ENCODE results near the gene THSD8. TPM values are rescaled to one million over a fixed set of nuclear protein-coding genes. Genes with fewer than 3 reads are reported as not detected.
"Not testable (repeated sequence)": the region's sequence is repeated elsewhere in the genome, so short reads cannot be mapped to it uniquely, and the experiment has no call there.

THSD8 gene
- total and polyA plus RNA-seq, 3 donors from 2014 or later: 3.0 to 27.9 (median 14.0) TPM

- no peak for DNase-seq
- no peak for TF ChIP-seq POLR2A (IDR thresholded peaks at IDR 0.05)
- TF ChIP-seq CTCF (IDR thresholded peaks at IDR 0.05): no peak
- H3K27me3 ChIP-seq: no peaks in the 10 kb centered on the region
- intact Hi-C loops (cut with DNase I; ENCODE audit: low total_unique reads): loop anchor here (10.0 kb wide), 1 partner anchor 60 kb away; the partner anchor contains the start of genes GET3 and TRIR
- no peaks in the 10 kb centered on the region for H3K9me3 ChIP-seq
- peaks cover 16% of the 10 kb centered on the region for H3K4me1 ChIP-seq
- no peaks in the 10 kb centered on the region for H3K36me3 ChIP-seq (ENCODE audit: low read depth, missing control alignments)
- H3K27ac ChIP-seq: peak overlapping the region; percentile 93 to 98
- H3K4me3 ChIP-seq: peak overlapping the region; percentile 75 to 88
- WGBS, 2 donors: 58 to 68% methylated on average over 7 of the region's 7 CpGs
Measured at GRCh38 chr19:12794196-12794941, 7.5 kb upstream of the THSD8 start.

GRCh38 chr19:12794971-12795381, 6.9 kb upstream of the THSD8 start:
- Histone ChIP-seq H3K4me1 (peaks cover 16% of the 10 kb centered on the region), H3K4me3 (no peak overlapping the region), H3K27ac (peak overlapping the region in 1 of 2 donors; percentile 98), H3K9me3 (no peaks in the 10 kb centered on the region), H3K36me3 (ENCODE audit: low read depth, missing control alignments) (no peaks in the 10 kb centered on the region), H3K27me3 (no peaks in the 10 kb centered on the region)
- TF ChIP-seq CTCF (IDR thresholded peaks at IDR 0.05) (no peak), POLR2A (IDR thresholded peaks at IDR 0.05) (no peak)
- 83 to 90% methylated on average over 8 to 9 of the region's 9 CpGs for WGBS, 2 donors
- DNase-seq: no peak
- intact Hi-C loops (cut with DNase I; ENCODE audit: low total_unique reads): loop anchor here (10.0 kb wide), 1 partner anchor 60 kb away; the partner anchor contains the start of genes GET3 and TRIR

DNA sequence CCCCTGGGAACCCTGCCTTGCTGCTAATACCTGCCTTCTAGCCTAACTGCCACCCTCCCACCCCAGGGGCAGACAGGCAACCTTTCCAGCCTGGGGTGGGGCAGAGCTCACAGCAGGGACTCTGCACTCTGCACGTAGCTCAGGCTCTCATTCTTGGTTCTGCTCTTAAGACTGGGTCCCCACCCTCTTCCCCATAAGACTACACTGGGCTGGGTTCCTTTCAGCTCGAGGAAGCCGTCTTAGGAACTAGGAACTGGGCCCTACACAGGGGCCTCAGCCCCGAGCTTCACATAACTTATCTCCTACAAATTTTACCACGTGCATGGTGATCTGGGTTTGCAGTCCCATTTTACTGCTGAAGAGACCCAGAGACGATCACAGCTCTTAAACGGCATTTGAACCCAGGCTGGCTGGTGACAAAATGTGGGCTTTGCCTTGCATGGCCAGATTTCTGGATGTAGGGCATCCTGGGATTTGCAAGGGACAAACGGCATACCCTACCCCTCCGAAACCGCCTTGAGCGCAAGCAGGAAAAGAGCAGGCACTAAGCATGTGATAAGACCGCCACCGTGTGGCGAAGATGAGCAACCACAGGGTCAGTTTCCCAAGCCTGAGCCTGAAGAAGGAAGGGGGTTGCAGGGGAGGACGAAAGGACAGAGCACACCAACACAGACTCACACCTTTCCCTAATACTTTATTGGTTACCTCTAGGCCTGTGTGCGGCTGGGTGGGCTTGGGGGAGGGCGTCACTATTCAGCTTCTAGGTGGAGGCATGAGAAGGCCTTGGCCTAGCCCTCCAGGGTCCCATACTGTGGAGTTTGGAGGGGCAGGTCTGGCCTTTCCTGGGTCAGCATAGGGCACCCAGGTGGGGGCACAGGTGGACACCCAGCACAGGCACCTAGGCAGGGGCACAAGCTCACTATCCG, 5.5 kb upstream of the THSD8 start:
- H3K36me3 ChIP-seq (ENCODE audit: low read depth, missing control alignments): no peaks in the 10 kb centered on the region
- H3K27me3 ChIP-seq: no peaks in the 10 kb centered on the region
- peak; percentile 86 for DNase-seq
- H3K4me3 ChIP-seq: no peak overlapping the region
- H3K27ac ChIP-seq: peak overlapping the region in 1 of 2 donors; percentile 59
- H3K4me1 ChIP-seq: peaks cover 17% of the 10 kb centered on the region
- no peaks in the 10 kb centered on the region for H3K9me3 ChIP-seq
- 3 to 10% methylated on average over 15 to 18 of the region's 18 CpGs for WGBS, 2 donors
- intact Hi-C loops (cut with DNase I; ENCODE audit: low total_unique reads): loop anchor here (10.0 kb wide), 1 partner anchor 62 kb away; the partner anchor contains the start of genes GET3 and TRIR
- TF ChIP-seq CTCF (IDR thresholded peaks at IDR 0.05) (peak; percentile 89 to 97 (median 94)), POLR2A (IDR thresholded peaks at IDR 0.05) (no peak)

DNA sequence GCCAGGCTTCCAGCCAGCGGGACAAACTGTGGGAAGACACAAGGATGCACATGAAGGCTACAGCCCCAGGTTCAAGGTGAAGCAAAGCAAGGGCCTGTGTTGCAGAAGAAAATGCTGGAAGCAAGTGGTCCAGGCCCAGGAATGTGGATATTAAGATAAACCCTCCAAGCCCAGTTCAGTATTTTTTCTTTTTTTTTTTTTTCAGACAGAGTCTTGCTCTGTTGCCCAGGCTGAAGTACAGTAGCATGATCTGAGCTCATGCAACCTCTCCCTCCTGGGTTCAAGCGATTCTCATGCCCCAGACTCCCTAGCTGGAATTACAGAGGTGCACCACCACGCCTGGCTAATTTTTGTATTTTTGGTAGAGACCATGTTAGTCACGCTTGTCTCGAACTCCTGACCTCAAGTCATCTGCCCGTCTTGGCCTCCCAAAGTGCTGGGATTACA, 4.7 kb upstream of the THSD8 start:
- DNase-seq: no peak
- no peak overlapping the region for H3K4me3 ChIP-seq
- H3K27me3 ChIP-seq: no peaks in the 10 kb centered on the region
- H3K9me3 ChIP-seq: no peaks in the 10 kb centered on the region
- peaks cover 20% of the 10 kb centered on the region for H3K4me1 ChIP-seq
- TF ChIP-seq CTCF (IDR thresholded peaks at IDR 0.05): no peak
- TF ChIP-seq POLR2A (IDR thresholded peaks at IDR 0.05): no peak
- intact Hi-C loops (cut with DNase I; ENCODE audit: low total_unique reads): loop anchor here (10.0 kb wide), 1 partner anchor 62 kb away; the partner anchor contains the start of genes GET3 and TRIR
- no peaks in the 10 kb centered on the region for H3K36me3 ChIP-seq (ENCODE audit: low read depth, missing control alignments)
- H3K27ac ChIP-seq: no peak overlapping the region
- WGBS, 2 donors: 82 to 88% methylated on average over 6 of the region's 6 CpGs

- not testable (repeated sequence) for H3K9me3 ChIP-seq; H3K27me3 ChIP-seq; DNase-seq; H3K4me3 ChIP-seq; H3K27ac ChIP-seq; H3K36me3 ChIP-seq (ENCODE audit: low read depth, missing control alignments)
- peaks cover 24% of the 10 kb centered on the region for H3K4me1 ChIP-seq
- intact Hi-C loops (cut with DNase I; ENCODE audit: low total_unique reads): loop anchor here (10.0 kb wide), 1 partner anchor 63 kb away; the partner anchor contains the start of genes GET3 and TRIR
- 94 to 96% methylated on average over 7 of the region's 7 CpGs for WGBS, 2 donors
Measured at GRCh38 chr19:12797607-12798006, 4.3 kb upstream of the THSD8 start.

Measured in testis (tissue), 3 donors.